SK-N-SH (cell line): Measurements from ENCODE around the gene C2orf92. TPM values are rescaled to one million over a fixed set of nuclear protein-coding genes. Genes with fewer than 3 reads are reported as not detected.

Source experiments
- CTCF ChIA-PET: fragments of 300-600, 350-600 bp; formaldehyde crosslinking; extraction: SDS; loops from one replicate; lab custom pipeline; 2021; lab: Yijun Ruan, JAX
- POLR2A ChIA-PET: fragments of 350-600 bp; sonication (Branson Sonifier 250); formaldehyde crosslinking; extraction: SDS; loops from one replicate; lab custom pipeline; 2020; ENCODE audit warnings: antibody characterized with exemption, inconsistent platforms; lab: Yijun Ruan, JAX
- DNase-seq: peaks from one replicate; pipeline ENCODE4 v3.0.0; 2012
- H2AFZ ChIP-seq: fragments of 200-600 bp; sonication (generic); 2 replicates; pipeline ENCODE4 v1.8.1; 2016; ENCODE audit warnings: antibody characterized with exemption, mild to moderate bottlenecking, low read depth
- H3F3A ChIP-seq: fragments of 200-600 bp; sonication (generic); replicated peaks from 2 replicates; pipeline ENCODE3; 2016; ENCODE audit warnings: antibody characterized with exemption, mild to moderate bottlenecking; ENCODE audit not compliant: insufficient read depth
- H3K27ac ChIP-seq, 2 experiments: fragments of 200-500 bp in 1 of 2; fragments of 200-600 bp in 1 of 2; sonication (Bioruptor generic) in 1 of 2; sonication (generic), shearing (Covaris generic) in 1 of 2; 2 replicates each; pipeline versions ENCODE4 v1.5.1 to v1.6.1; 2014 to 2016; ENCODE audit warnings: low read depth in 2 of 2, inconsistent platforms in 1 of 2, low read length in 1 of 2, mild to moderate bottlenecking in 1 of 2, mixed read lengths in 1 of 2
- H3K27me3 ChIP-seq: fragments of 200-600 bp; sonication (generic), shearing (Covaris generic); 2 replicates; pipeline ENCODE4 v1.6.1; 2016; ENCODE audit warnings: mixed run types; ENCODE audit not compliant: insufficient read depth
- H3K36me3 ChIP-seq, 2 experiments: fragments of 200-500 bp in 1 of 2; fragments of 200-600 bp in 1 of 2; sonication (Bioruptor generic) in 1 of 2; sonication (generic) in 1 of 2; replicated peaks in 1 of 2; 2 replicates each; pipeline versions ENCODE3 to v1.5.1; 2014 to 2016; ENCODE audit warnings: low read length in 1 of 2, mild to moderate bottlenecking in 1 of 2; ENCODE audit not compliant: insufficient read depth in 2 of 2, control insufficient read depth in 1 of 2
- H3K4me1 ChIP-seq, 2 experiments: fragments of 200-500 bp in 1 of 2; fragments of 200-600 bp in 1 of 2; sonication (Bioruptor generic) in 1 of 2; sonication (generic), shearing (Covaris generic) in 1 of 2; 2 replicates each; pipeline versions ENCODE4 v1.5.1 to v1.6.1; 2014 to 2016; ENCODE audit warnings: low read depth in 1 of 2, low read length in 1 of 2, mixed run types in 1 of 2; ENCODE audit not compliant: insufficient read depth in 2 of 2, control insufficient read depth in 1 of 2
- H3K4me2 ChIP-seq: fragments of 200-600 bp; sonication (generic), shearing (Covaris generic); 2 replicates; pipeline ENCODE4 v1.6.1; 2017; ENCODE audit warnings: mixed run types
- H3K4me3 ChIP-seq, 2 experiments: fragments of 200-500 bp in 1 of 2; fragments of 200-600 bp in 1 of 2; sonication (Bioruptor generic) in 1 of 2; sonication (generic), shearing (Covaris generic) in 1 of 2; 2 replicates each; pipeline versions ENCODE4 v1.5.1 to v1.8.1; 2014 to 2016; ENCODE audit warnings: low read depth in 2 of 2, inconsistent platforms in 1 of 2, low read length in 1 of 2, mild to moderate bottlenecking in 1 of 2, mixed read lengths in 1 of 2, moderate library complexity in 1 of 2
- H3K79me2 ChIP-seq: fragments of 200-600 bp; sonication (generic); 2 replicates; pipeline ENCODE4 v1.8.1; 2017; ENCODE audit warnings: mild to moderate bottlenecking; ENCODE audit not compliant: insufficient read depth
- H3K9ac ChIP-seq: fragments of 200-600 bp; sonication (generic); 2 replicates; pipeline ENCODE4 v1.6.1; 2017; ENCODE audit warnings: mixed run types
- H3K9me2 ChIP-seq: fragments of 200-600 bp; sonication (generic); 2 replicates; pipeline ENCODE4 v1.6.1; 2017; ENCODE audit warnings: mixed run types
- H3K9me3 ChIP-seq: fragments of 200-600 bp; sonication (generic); 2 replicates; pipeline ENCODE4 v1.6.1; 2017; ENCODE audit warnings: mixed run types, mild to moderate bottlenecking, moderate library complexity
- H4K20me1 ChIP-seq: fragments of 200-600 bp; sonication (generic); 2 replicates; pipeline ENCODE4 v1.6.1; 2017; ENCODE audit warnings: mild to moderate bottlenecking, mixed run types; ENCODE audit not compliant: insufficient read depth
- CHD2 ChIP-seq: fragments of 150-350 bp; IDR thresholded peaks from 2 replicates; pipeline ENCODE4 v1.6.1; 2018; ENCODE audit warnings: low read length; ENCODE audit not compliant: partially characterized antibody
- CTCF ChIP-seq: fragments of 200-600 bp; sonication (generic); IDR thresholded peaks from 2 replicates; pipeline ENCODE4 v1.6.1; 2017; ENCODE audit warnings: antibody characterized with exemption, mild to moderate bottlenecking, moderate library complexity
- ELF1 ChIP-seq: IDR thresholded peaks from 2 replicates; pipeline ENCODE4 v1.4.0; 2012
- EZH2phosphoT487 ChIP-seq: fragments of 200-600 bp; sonication (generic); IDR thresholded peaks from 2 replicates; pipeline ENCODE4 v1.6.1; 2017; ENCODE audit warnings: low read depth, mixed run types, mild to moderate bottlenecking, antibody characterized with exemption, moderate library complexity, borderline replicate concordance
- FOXJ3 ChIP-seq: sonication (generic); formaldehyde crosslinking; IDR thresholded peaks from 2 replicates; pipeline ENCODE4 v1.5.1; 2020; ENCODE audit warnings: mild to moderate bottlenecking, missing genetic modification reagents
- FOXM1 ChIP-seq: IDR thresholded peaks from 2 replicates; pipeline ENCODE4 v1.4.0; 2012; ENCODE audit warnings: low read depth, mild to moderate bottlenecking
- JUND ChIP-seq: IDR thresholded peaks from 2 replicates; pipeline ENCODE4 v1.4.0; 2012
- MEF2A ChIP-seq: IDR thresholded peaks from 2 replicates; pipeline ENCODE4 v1.4.0; 2012; ENCODE audit warnings: low read depth, borderline replicate concordance
- MXI1 ChIP-seq: IDR thresholded peaks from 2 replicates; pipeline ENCODE4 v1.6.1; 2012; ENCODE audit warnings: mild to moderate bottlenecking, low read depth, low read length, improper control_type of control experiment
- NFIC ChIP-seq: IDR thresholded peaks from 2 replicates; pipeline ENCODE4 v1.4.0; 2012; ENCODE audit warnings: borderline replicate concordance
- PBX3 ChIP-seq: IDR thresholded peaks from 2 replicates; pipeline ENCODE4; 2012
- POLR2AphosphoS5 ChIP-seq: IDR thresholded peaks from 2 replicates; pipeline ENCODE4 v1.6.1; 2012; ENCODE audit warnings: low read depth, low read length
- RFX5 ChIP-seq: IDR thresholded peaks from 2 replicates; pipeline ENCODE4 v1.6.1; 2012; ENCODE audit warnings: mild to moderate bottlenecking, improper control_type of control experiment, low read length
- RXRA ChIP-seq: IDR thresholded peaks from 2 replicates; pipeline ENCODE4 v1.4.0; 2012; ENCODE audit warnings: low read depth, mild to moderate bottlenecking, borderline replicate concordance
- SIN3A ChIP-seq: IDR thresholded peaks from 2 replicates; pipeline ENCODE4 v1.6.1; 2012; ENCODE audit warnings: low read depth, mild to moderate bottlenecking, low read length, moderate library complexity, borderline replicate concordance
- SMC3 ChIP-seq: IDR thresholded peaks from 2 replicates; pipeline ENCODE4 v1.6.1; 2012; ENCODE audit warnings: low read depth, low read length, improper control_type of control experiment
- TCF12 ChIP-seq: IDR thresholded peaks from 2 replicates; pipeline ENCODE4 v1.4.0; 2012
- USF1 ChIP-seq: IDR thresholded peaks from 2 replicates; pipeline ENCODE4 v1.4.0; 2012; ENCODE audit warnings: low read depth, borderline replicate concordance
- WGBS: methylation state at CpG from one replicate; pipeline ENCODE4 v1.1.6; 2017; ENCODE audit warnings: low lambda C conversion rate; 5-methylcytosine and 5-hydroxymethylcytosine counted together
- polyA plus RNA-seq, 3 experiments: library from polyadenylated mRNA; depleted of rRNA; stranded (reverse); fragments of >200 nt; gene quantifications; 2 replicates each; pipeline ENCODE4 v1.2.3, GENCODE V29; 2012

Gene C2orf92
- polyA plus RNA-seq, 1 of the 3 experiments (the other 2 are of a cell fraction) = 3.1 TPM

- no peak overlapping the region for H3K9ac ChIP-seq
- ChIA-PET POLR2A (no interaction called here), CTCF (interaction anchor here (0.8 kb wide), 1 partner anchor 98 kb away, joined by 4 read pairs; no protein-coding TSS in a partner anchor)
- H4K20me1 ChIP-seq = no peaks in the 10 kb centered on the region
- H3K27ac ChIP-seq = no peak overlapping the region
- WGBS = 82% methylated on average over 9 of the region's 11 CpGs
- no peaks in the 10 kb centered on the region for H3F3A ChIP-seq
- no peak overlapping the region for H3K4me2 ChIP-seq
- no peaks in the 10 kb centered on the region for H3K4me1 ChIP-seq
- no peaks in the 10 kb centered on the region for H3K9me3 ChIP-seq
- no peak overlapping the region for H2AFZ ChIP-seq
- H3K36me3 ChIP-seq = no peaks in the 10 kb centered on the region
- H3K4me3 ChIP-seq = no peak overlapping the region
- no peaks in the 10 kb centered on the region for H3K9me2 ChIP-seq
- H3K79me2 ChIP-seq = no peaks in the 10 kb centered on the region
- DNase-seq = no peak
- TF ChIP-seq CTCF = no peak
- no peak for TF ChIP-seq FOXJ3 (CRISPR knock-in tag)
- no peak for TF ChIP-seq POLR2AphosphoS5
- TF ChIP-seq MEF2A = no peak
- no peak for TF ChIP-seq JUND
- TF ChIP-seq TCF12 = no peak
- no peak for TF ChIP-seq EZH2phosphoT487
- H3K27me3 ChIP-seq = no peaks in the 10 kb centered on the region
These were observed 18.7 kb downstream of the C2orf92 start for GRCh38 chr2:97688062-97688827.

GRCh38 chr2:97691166-97691565 is 21.7 kb downstream of the C2orf92 start:
- Histone ChIP-seq H3K4me3 (no peak overlapping the region), H3F3A (no peaks in the 10 kb centered on the region), H4K20me1 (no peaks in the 10 kb centered on the region), H3K36me3 (no peaks in the 10 kb centered on the region), H3K27ac (no peak overlapping the region), H3K9ac (no peak overlapping the region), H2AFZ (no peak overlapping the region), H3K4me1 (no peaks in the 10 kb centered on the region), H3K9me3 (no peaks in the 10 kb centered on the region), H3K79me2 (no peaks in the 10 kb centered on the region), H3K4me2 (no peak overlapping the region), H3K27me3 (no peaks in the 10 kb centered on the region), H3K9me2 (no peaks in the 10 kb centered on the region)
- CTCF ChIA-PET = interaction anchor here (1.2 to 2.3 kb wide), 4 partner anchors 9 to 100 kb away, joined by 4 to 10 read pairs (median 6); partner anchors contain the start of gene ACTR1B
- POLR2A ChIA-PET = no interaction called here
- TF ChIP-seq FOXM1 (no peak), NFIC (no peak), PBX3 (no peak), SMC3 (no peak), RXRA (no peak), USF1 (no peak), CTCF (no peak), MXI1 (no peak), POLR2AphosphoS5 (no peak), FOXJ3 (CRISPR knock-in tag) (no peak), RFX5 (no peak), JUND (no peak), TCF12 (no peak), ELF1 (no peak), CHD2 (no peak), SIN3A (no peak)
- 57% methylated on average over 6 of the region's 6 CpGs for WGBS
- DNase-seq = no peak
